GM19395 (cell line): ENCODE measurements around the gene DUSP9.
"Not testable (repeated sequence)": the region's sequence is repeated elsewhere in the genome, so short reads cannot be mapped to it uniquely, and the experiment has no call there.

ENCODE experiments used
- ATAC-seq: cut with Tn5 transposase; IDR thresholded peaks from one replicate; pipeline ENCODE4 v1.9.1; 2021; ENCODE audit warnings: mild to moderate bottlenecking, moderate library complexity; ENCODE audit not compliant: unreplicated experiment

The DUSP9 gene

GRCh38 chrX:153689654-153690465 lies 42.9 kb downstream of the DUSP9 start:
- ATAC-seq = no peak

GRCh38 chrX:153690466-153690865 lies 43.5 kb downstream of the DUSP9 start:
- no peak for ATAC-seq

DNA sequence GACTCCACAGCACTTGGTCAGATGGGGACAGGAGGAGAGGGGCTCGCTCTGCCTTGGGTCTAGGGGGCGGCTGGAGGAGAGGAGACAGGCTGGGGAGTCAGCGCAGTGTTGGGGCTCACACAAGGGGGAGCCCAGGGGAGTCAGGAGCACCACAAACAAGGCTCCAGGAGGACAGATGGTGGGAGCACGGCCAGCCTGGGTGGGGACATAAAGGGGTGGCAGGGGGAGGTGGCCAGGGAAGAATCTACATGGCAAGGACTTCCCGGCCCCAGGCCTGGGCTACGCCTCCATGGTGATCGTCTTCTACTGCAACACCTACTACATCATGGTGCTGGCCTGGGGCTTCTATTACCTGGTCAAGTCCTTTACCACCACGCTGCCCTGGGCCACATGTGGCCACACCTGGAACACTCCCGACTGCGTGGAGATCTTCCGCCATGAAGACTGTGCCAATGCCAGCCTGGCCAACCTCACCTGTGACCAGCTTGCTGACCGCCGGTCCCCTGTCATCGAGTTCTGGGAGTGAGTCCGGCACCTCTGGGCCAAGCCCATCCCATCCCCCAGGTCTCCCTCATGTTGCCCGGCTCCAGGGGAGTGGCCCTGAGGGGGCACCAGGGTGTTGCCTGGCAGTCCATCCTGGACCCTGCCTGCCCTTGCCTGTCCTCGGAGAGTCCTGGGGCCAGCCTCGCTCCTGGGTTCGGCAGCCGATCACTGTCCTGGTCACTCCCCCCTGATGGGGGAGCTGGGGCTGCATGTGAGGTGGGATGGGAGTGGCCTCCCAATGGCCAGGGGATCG lies 44.2 kb downstream of the DUSP9 start:
- not testable (repeated sequence) for ATAC-seq

DNA sequence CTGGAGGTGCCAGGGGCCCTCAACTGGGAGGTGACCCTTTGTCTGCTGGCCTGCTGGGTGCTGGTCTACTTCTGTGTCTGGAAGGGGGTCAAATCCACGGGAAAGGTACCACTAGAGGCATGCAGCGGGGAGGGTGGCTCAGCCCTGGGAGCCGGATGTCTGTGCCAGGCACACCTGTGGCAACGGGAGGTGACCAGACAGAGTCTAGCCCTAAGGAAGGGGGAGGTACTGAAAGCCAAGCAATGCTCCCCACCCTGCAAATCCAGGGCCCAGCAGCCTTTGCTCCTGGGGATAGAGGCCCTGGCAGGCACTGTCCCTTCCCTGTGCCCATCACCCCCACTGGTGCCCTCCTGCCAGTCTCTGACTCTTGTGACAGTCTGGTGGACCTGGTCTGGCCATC lies 45.0 kb downstream of the DUSP9 start:
- ATAC-seq = no peak

GRCh38 chrX:153692611-153693156 lies 45.7 kb downstream of the DUSP9 start:
- ATAC-seq = no peak

DNA sequence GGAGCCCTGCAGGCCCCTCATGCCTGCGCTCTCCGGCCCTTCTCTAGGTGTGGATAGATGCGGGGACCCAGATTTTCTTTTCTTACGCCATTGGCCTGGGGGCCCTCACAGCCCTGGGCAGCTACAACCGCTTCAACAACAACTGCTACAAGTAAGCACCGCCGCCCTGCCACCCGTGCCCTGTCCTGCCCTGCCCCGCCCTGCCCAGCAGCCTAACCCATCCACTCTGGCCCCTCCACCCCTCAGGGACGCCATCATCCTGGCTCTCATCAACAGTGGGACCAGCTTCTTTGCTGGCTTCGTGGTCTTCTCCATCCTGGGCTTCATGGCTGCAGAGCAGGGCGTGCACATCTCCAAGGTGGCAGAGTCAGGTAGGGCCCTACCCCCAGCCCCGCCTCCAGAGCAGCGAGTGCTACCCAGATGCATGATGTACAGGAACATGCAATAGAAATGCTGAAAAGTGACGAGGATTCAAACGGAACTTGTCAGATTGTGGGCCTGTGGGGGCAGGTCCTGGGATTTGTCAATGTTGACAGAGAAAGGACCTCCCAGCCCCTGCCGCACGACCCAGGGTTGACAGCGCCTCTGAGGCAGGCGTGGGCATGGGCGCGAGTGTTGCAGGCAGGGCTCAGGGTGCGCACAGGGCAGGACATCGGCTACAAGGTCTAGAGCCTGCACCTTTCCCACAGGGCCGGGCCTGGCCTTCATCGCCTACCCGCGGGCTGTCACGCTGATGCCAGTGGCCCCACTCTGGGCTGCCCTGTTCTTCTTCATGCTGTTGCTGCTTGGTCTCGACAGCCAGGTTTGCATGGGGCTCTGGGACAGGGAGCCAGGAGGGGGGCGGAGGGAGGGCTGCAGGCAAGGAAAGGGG lies 46.4 kb downstream of the DUSP9 start:
- ATAC-seq = no peak

DNA sequence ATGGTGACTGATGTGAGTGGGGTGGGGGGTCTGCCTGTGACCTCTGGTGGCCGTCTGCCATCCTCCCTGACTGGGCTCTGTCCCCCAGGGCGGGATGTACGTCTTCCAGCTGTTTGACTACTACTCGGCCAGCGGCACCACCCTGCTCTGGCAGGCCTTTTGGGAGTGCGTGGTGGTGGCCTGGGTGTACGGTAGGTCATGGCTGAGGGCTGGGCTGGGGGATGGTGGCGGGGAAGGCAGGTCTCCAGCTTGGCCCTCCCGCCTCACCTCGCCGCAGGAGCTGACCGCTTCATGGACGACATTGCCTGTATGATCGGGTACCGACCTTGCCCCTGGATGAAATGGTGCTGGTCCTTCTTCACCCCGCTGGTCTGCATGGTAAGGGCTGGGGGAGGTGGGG lies 47.3 kb downstream of the DUSP9 start:
- ATAC-seq = not testable (repeated sequence)

- no peak for ATAC-seq
Observed at GRCh38 chrX:153694687-153695270, 47.8 kb downstream of the DUSP9 start.

DNA sequence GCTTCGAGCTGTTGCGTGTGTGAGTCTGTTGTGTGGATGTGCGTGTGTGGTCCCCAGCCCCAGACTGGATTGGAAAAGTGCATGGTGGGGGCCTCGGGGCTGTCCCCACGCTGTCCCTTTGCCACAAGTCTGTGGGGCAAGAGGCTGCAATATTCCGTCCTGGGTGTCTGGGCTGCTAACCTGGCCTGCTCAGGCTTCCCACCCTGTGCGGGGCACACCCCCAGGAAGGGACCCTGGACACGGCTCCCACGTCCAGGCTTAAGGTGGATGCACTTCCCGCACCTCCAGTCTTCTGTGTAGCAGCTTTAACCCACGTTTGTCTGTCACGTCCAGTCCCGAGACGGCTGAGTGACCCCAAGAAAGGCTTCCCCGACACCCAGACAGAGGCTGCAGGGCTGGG lies 49.1 kb downstream of the DUSP9 start:
- ATAC-seq = no peak

DNA sequence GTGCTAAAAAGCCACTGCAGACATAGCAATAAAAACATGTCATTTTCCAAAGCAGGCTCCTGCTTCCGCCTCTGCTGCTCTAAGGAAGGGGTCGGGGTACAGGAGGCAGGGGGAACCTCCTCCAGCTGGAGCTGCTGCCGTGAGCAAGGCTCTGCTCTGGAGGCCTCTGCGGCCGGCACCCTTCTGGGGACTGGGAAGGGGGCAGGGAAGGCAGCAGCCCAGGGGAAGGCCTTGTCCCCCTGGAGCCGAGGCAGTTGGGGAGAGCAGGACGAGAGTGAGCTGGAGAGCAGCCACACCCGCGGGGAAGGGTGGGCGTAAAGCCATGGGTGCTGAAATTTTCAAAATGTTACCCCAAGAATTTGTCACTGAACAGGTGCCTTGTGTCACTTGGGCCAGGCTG lies 49.5 kb downstream of the DUSP9 start:
- ATAC-seq = not testable (repeated sequence)

- ATAC-seq = not testable (repeated sequence)
Observed at GRCh38 chrX:153696986-153697722, 50.2 kb downstream of the DUSP9 start.

DNA sequence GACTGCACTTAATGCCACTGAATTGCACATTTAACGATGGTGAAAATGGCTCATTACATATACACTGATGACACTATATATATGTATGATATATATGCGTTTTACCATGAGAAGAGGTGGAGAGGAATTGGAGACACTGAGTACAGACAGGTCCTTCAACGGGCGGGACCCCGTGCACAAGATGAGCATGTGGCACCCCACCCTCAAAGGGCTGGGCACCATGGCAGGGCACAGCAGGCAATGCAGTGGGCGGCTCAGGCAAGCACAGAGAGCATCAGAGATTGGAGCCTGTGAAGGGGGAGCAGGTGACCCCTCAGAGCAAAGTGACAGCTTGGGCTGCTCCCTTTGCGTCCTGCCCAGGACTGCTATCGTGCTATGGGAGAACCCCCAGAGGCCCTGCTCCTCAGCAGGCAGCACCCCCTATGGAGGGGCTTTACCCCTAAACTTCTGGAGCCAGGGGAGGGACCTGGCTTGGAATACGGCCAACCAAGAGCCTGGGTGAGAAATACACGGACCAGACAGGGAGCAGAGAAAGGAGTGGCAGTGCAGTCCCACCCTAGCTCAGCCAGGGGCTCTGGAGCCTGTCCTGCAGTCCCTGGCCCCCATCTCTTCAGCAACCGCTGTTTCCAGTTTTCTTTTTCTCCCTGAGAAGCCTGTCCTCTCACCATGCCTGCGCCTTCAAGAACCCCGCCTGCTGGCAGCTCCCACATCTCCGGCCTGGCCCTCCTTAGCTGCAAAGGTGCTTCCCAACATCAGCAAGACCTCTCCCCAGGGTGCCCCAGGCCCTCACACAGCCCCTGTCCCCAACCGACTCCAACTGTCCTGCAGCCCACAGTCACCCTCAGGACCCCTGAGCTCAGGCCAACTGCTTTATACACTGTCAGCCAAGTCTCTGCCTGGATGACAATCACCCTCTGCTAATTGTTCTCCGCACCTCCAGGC lies 51.2 kb downstream of the DUSP9 start:
- no peak for ATAC-seq

DNA sequence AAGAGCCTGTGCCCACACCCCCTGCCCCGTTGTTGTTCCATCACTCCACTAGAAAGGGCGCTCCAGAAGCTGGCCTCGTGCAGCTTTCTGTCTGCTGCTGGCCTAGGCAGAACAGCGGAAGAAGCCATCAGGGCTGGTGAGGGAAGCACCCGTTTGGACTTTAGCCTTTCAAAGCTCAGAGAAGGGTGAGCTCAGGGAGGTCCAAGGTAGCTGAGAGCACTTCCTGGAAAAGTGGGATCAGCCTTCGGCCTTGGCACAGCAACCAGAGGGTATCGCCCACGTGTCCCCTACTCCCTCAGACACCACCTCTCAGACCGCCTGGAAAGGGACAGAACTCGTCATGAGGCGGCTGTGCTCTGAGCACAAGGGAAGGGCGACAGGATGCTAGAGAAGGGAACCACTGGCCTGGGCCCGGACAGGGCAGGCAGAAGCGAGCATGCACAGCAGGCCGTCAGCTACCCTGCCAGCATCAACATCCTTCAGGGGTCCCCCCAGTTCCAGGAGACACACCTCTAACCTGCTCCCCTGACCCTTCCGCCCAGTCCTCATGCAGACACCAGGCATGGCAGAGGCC lies 52.3 kb downstream of the DUSP9 start:
- ATAC-seq = not testable (repeated sequence)

- ATAC-seq = not testable (repeated sequence)
Observed at GRCh38 chrX:153699784-153700371, 52.9 kb downstream of the DUSP9 start.

DNA sequence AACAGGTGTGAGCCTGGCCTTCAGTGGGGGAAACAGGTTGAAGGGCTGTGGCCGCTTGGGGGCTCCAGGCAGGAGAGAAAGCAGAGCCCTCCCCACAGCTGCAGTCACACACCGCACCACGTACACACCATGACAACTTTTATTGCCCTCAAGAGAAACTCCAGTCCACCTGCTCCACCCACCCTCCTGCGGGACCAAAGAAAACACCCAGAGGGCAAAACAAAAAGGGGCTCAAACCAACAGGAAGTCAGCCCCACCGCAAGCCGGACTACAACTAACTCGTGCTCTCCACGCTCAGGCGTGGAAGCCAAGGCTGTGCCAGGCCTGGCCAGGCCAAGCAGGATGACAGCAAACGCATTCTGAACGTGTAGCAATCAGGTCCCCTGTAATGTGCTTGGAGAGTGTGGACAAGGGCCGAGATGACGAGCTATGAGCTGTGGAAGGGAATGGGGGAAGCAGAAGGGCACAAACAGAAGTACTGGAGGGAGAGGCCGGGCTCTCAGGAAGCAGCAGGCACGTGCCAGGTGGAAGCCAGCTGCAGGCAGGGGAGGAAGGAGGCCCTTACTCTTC lies 53.5 kb downstream of the DUSP9 start:
- no peak for ATAC-seq
